Epithelial cell of esophagus (primary cell): ENCODE measurements around the gene RND2.
A peak's percentile ranks its signal among the peaks of the same experiment; 100 is the strongest.
"Not testable (repeated sequence)": the region's sequence is repeated elsewhere in the genome, so short reads cannot be mapped to it uniquely, and the experiment has no call there.

Experiments used
- DNase-seq: peaks from one replicate; pipeline ENCODE4 v3.0.0; 2010; ENCODE audit warnings: low read depth
- H3K4me3 ChIP-seq: 2 replicates; pipeline ENCODE4 v1.5.1; 2011; ENCODE audit warnings: mild to moderate bottlenecking, low read length, control low read depth
- TF ChIP-seq, protein P1 (sequence below): IDR thresholded peaks from 2 replicates; pipeline ENCODE4 v1.5.1; 2011; ENCODE audit warnings: low read depth, mild to moderate bottlenecking, low read length, control low read depth, inconsistent platforms; ENCODE audit not compliant: insufficient read depth; ENCODE audit errors: missing control alignments

Gene RND2, protein sequence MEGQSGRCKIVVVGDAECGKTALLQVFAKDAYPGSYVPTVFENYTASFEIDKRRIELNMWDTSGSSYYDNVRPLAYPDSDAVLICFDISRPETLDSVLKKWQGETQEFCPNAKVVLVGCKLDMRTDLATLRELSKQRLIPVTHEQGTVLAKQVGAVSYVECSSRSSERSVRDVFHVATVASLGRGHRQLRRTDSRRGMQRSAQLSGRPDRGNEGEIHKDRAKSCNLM

DNA sequence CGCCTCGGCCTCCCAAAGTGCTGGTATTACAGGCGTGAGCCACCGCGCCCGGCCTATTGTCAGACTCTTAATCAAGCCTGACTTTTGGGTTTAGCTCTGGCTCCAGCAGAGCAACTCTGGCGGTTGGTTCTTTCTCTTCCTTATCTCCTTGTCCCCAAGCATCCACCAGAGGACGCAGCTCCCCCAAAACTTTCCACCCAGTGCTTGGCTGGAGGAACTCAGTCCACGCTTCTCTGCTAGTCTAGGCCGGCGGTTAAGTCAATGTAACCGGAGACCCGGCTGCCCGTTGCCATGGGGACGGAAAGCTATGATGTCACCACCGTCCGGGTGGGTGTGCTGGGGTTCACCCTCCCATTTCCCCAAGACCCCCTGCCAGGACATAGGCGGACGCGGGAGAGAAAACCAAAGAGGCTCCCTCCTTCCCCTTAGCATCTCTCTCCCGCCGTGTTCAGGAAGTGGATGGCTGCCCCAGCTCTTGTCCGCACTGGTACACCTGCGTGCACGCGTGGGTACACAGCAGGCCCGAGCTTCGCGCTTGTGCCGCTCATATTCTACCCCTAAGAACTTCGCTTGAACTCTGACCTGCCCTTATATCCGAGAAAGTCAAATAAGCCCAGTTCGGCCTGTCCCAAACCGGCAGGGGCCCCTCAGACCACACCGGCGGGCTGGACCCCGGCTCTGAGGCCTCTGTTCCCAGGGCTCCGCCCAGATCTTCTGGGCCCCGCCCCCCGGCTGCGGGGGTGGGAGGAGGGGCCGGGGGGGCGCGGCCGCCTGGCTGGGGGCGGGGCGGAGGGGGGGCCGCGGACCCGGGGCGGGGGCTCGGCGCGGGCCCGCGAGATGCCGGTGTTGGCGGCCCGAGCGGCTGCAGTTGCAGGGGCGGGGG, at the start of gene RND2:
Gene RND2, plus strand, starts transcription at position 825 of the 883 bp plus-strand sequence. CDS start 117 bp downstream, outside the sequence.
- H3K4me3 ChIP-seq: peak within 1 kb of the TSS; percentile 61
- TF ChIP-seq, protein P1, sequence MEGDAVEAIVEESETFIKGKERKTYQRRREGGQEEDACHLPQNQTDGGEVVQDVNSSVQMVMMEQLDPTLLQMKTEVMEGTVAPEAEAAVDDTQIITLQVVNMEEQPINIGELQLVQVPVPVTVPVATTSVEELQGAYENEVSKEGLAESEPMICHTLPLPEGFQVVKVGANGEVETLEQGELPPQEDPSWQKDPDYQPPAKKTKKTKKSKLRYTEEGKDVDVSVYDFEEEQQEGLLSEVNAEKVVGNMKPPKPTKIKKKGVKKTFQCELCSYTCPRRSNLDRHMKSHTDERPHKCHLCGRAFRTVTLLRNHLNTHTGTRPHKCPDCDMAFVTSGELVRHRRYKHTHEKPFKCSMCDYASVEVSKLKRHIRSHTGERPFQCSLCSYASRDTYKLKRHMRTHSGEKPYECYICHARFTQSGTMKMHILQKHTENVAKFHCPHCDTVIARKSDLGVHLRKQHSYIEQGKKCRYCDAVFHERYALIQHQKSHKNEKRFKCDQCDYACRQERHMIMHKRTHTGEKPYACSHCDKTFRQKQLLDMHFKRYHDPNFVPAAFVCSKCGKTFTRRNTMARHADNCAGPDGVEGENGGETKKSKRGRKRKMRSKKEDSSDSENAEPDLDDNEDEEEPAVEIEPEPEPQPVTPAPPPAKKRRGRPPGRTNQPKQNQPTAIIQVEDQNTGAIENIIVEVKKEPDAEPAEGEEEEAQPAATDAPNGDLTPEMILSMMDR: peak; percentile 73

DNA sequence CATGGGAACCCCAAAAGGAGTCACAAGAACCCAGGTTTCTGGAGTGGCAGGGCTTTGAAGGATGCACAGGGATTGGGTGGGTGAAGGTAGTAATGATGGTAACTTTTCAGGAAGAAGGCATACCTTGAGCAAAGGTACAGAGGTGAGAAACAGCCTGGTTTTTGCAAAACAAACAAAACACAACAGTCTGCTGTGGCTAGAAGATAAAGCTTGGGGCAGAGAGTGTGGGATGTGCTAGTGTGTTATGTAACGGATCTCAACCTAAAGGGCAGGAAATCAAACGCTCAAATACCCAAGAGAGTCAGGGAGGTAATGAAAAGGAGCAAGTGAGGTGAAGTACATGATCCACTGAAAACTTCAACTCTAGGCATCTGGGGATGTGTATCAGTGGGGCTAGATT, 49.8 kb upstream of the RND2 start:
- TF ChIP-seq, protein P1: no peak
- no peak overlapping the region for H3K4me3 ChIP-seq
- no peak for DNase-seq

More for the DNA sequence above, at the start of gene RND2:
- peak; percentile 87 for DNase-seq

DNA sequence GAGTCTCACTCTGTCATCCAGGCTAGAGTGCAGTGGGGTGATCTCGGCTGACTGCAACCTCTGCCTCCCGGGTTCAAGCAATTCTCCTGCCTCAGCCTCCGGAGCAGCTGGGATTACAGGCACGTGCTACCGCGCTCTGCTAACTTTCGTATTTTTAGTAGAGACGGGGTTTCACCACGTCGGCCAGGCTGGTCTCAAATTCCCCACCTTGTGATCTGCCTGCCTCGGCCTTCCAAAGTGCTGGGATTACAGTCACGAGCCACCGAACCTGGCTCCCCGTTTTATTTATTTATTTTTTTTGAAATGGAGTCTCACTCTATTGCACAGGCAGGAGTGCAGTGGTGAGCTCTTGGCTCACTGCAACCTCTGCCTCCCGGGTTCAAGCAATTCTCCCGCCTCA, 49.3 kb upstream of the RND2 start:
- DNase-seq, H3K4me3 ChIP-seq: not testable (repeated sequence)

DNA sequence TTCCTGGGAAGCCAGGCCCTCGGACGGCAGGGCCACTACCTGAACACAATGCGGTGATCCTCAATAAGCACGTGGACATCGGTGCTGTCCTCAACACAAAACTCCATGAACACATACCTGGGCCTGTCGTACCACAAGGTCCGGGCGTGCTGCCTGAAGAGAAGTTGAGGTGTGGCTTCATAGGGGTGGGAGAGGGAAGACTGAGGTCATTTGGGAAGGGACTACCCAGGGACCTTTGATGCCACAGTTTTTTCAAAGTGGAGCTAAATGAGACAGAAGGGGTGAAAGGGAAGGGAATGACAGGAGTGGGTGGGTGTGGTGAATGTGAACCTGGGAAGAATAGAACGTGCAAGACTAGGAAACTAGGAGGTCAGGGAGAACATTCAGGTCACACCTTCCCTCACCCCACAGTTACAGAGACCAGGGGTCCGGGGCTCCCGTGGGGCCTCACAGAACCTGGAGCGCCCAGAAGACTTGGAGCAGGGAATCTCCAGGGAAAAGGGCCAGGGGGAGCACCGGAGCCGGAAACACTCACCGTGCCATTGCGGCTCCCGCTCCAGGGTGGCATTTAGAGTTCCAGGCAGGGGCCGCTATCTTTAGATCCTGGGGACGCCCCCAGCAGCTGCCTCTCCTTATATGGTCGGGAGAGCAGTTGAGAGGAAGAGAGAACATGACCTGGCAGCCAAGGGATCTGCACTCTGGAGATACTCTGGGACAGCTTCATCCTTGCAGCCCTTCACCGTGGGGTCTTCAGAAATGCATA, 45.3 kb upstream of the RND2 start, which contains the start of gene PTGES3L:
Gene PTGES3L, minus strand, starts transcription at position 570 of the 763 bp plus-strand sequence. Its CDS starts 27 bp downstream, at position 543.
- TF ChIP-seq, protein P1: no peak
- peak within 1 kb of the TSS; percentile 84 for H3K4me3 ChIP-seq
- no peak for DNase-seq

DNA sequence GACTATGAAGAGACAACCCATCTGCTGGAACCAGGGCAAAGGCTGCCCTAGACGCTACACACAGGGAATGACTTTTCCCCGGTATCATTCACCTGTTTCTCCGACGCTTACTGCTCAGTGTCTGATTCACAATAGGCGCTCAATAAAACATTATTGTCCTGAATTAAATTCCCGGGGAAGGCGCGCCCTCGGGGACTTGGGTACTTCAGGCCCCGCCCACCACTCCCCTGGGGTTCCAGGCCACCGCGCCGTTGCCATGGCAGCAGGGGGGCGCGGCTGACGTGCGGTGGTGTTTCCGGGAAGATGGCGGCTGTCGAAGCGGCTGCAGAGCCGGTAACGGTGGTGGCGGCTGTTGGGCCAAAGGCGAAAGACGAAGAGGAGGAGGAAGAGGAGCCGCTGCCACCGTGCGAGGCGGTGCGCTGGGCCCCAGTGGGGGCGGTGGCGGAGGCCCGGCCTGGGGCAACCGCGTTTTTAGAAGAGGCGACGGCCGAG, 44.7 kb upstream of the RND2 start, which contains the start of gene RUNDC1:
Gene RUNDC1, plus strand, starts transcription at position 292 of the 492 bp plus-strand sequence. Its CDS starts 12 bp downstream, at position 304.
- TF ChIP-seq, protein P1: no peak
- DNase-seq: peak; percentile 85
- peak within 1 kb of the TSS; percentile 84 for H3K4me3 ChIP-seq

DNA sequence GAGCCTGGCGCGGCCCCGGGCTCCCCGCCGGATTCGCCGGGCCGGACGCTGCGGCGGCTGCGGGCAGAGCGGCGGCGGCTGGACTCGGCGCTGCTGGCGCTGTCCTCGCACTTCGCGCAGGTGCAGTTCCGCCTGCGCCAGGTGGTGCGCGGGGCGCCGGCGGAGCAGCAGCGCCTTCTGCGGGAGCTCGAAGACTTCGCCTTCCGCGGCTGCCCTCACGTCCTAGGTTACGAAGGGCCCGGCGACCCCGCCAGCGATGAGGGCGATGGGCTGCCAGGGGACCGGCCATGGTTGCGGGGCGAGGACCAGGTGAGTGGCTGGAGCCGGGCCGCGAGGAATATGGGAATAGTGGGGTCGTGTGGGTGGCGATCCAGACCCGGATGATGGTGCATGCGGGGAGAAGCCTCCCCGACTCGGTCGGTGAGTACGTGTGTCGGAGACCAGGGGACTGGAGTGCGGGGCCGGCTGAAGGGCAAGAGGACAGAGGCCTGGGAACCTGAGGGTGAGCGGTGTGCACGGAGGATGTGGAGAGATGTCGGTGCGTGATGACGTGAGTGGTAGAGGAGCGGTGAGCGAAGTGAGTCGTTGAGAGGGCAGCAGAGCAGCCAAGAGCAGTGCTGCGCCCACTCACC, 44.1 kb upstream of the RND2 start:
- TF ChIP-seq, protein P1: peak; percentile 12
- peak; percentile 72 for DNase-seq
- H3K4me3 ChIP-seq: peak overlapping the region; percentile 84
